Measurements from ENCODE around the gene RAB24. TPM values are rescaled to one million over a fixed set of nuclear protein-coding genes. Genes with fewer than 3 reads are reported as not detected.

Gene RAB24
- total RNA-seq = 10 to 100 TPM; 42.5 to 55.4 (median 49.5) TPM
- 48.7 TPM for total RNA-seq (2013)

DNA sequence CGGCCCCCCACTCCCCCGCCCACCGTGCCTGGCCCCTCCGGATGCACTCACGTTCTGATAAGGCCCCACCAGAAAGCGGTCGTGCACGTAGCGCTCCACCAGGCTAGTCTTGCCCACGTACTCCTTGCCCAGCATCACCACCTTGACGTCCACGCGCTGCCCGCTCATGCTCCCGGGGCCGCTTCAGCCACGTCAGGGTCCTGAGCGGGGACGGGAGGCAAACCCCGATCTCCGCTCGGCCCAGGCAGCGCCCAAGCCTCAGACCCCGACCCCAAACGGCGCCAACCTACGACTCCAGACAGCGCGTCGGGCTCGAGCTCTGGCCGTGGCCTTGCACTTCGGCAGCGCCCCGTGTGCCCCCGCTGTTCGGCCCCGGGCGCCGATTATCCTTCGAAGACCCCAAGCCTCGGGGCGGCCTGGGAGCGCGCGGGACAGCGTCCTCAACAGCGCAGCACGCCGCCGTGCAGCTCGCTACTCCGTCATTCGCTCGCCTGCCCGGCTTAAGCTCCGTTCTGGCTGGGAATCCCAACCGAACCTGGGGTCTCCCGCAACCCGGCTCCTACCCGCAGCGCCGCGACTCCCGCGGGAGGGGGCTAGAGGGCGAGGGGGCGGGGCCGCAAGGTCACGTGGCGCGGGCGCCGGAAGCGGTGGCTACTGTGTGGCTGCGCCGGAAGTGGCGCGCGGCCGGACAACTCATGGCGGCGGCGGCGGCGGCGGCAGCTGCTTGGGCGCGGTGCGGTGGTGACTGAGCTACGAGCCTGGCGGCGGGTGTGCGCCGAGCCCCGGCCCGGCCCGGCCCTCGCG lies at the start of gene RAB24, which contains the start of gene PRELID1:
RAB24 (minus strand) TSS at position 599 of the 804 bp plus-strand sequence; CDS start at position 168, 431 bp downstream.
PRELID1 (plus strand) TSS at position 679 of the 804 bp plus-strand sequence. CDS start 187 bp downstream, outside the sequence.
- Histone ChIP-seq H3K36me3 (ENCODE audit: control insufficient read depth, insufficient read depth, low read length) (peaks cover 35% of the 10 kb centered on the region), H3K9me3 (ENCODE audit: control insufficient read depth, insufficient read depth, low read length) (no peaks in the 10 kb centered on the region), H3K27me3 (ENCODE audit: control insufficient read depth, insufficient read depth, low read length) (no peaks in the 10 kb centered on the region), H3K4me1 (ENCODE audit: control insufficient read depth, insufficient read depth, low read length) (peaks cover 89% of the 10 kb centered on the region), H3K27ac (ENCODE audit: low read length) (peak within 1 kb of the TSS; percentile 76), H3K4me3 (ENCODE audit: low read length) (peak within 1 kb of the TSS; percentile 93)
- intact Hi-C loops (cut with micrococcal nuclease) = loop anchor here (5.0 kb wide), 2 partner anchors 154 to 191 kb away; no protein-coding TSS in a partner anchor
- H3K4me1 Mint-ChIP-seq = peaks cover 72 to 80% of the 10 kb centered on the region in 2 donors
- TF ChIP-seq, protein P1, sequence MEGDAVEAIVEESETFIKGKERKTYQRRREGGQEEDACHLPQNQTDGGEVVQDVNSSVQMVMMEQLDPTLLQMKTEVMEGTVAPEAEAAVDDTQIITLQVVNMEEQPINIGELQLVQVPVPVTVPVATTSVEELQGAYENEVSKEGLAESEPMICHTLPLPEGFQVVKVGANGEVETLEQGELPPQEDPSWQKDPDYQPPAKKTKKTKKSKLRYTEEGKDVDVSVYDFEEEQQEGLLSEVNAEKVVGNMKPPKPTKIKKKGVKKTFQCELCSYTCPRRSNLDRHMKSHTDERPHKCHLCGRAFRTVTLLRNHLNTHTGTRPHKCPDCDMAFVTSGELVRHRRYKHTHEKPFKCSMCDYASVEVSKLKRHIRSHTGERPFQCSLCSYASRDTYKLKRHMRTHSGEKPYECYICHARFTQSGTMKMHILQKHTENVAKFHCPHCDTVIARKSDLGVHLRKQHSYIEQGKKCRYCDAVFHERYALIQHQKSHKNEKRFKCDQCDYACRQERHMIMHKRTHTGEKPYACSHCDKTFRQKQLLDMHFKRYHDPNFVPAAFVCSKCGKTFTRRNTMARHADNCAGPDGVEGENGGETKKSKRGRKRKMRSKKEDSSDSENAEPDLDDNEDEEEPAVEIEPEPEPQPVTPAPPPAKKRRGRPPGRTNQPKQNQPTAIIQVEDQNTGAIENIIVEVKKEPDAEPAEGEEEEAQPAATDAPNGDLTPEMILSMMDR (IDR thresholded peaks at IDR 0.05) = peak; percentile 44
- ATAC-seq (peak; percentile 57 to 82 (median 76)), DNase-seq (peak; percentile 92)
- H3K4me3 Mint-ChIP-seq = peak within 1 kb of the TSS; percentile 92
- no peaks in the 10 kb centered on the region for H3K36me3 Mint-ChIP-seq
- H3K27me3 Mint-ChIP-seq (ENCODE audit: low read depth in 2 of 2) = no peaks in the 10 kb centered on the region
- peak within 1 kb of the TSS; percentile 89 to 96 for H3K27ac Mint-ChIP-seq
- under 1% methylated on average over 100 of the region's 100 CpGs for WGBS (ENCODE audit: insufficient coverage)
- no peaks in the 10 kb centered on the region for H3K9me3 Mint-ChIP-seq

DNA sequence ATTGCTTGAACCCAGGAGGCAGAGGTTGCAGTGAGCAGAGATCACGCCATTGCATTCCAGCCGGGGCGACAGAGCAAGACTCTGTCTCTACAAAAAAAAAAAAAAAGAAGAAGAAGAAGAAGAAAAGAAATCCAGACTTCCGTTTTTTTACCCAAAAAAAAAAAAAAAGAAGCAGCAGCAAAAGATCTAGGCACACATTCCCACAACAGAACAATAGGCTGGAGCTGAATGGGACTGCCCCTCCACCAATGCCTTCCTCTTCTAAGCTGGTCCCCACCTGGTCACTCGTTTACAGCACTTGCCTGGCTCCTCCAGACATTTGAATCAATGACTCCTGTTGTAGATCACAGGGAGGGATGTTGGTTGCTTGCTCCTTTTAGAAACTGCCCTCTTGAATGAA lies 49.6 kb upstream of the RAB24 start:
- peaks cover 54% of the 10 kb centered on the region for H3K4me1 ChIP-seq (ENCODE audit: control insufficient read depth, insufficient read depth, low read length)
- no peak overlapping the region for H3K4me3 ChIP-seq (ENCODE audit: low read length)
- TF ChIP-seq, protein P1 (IDR thresholded peaks at IDR 0.05) = no peak
- DNase-seq (no peak), ATAC-seq (no peak)
- intact Hi-C loops (cut with micrococcal nuclease) = no loop called here
- no peak overlapping the region for H3K27ac Mint-ChIP-seq
- H3K36me3 Mint-ChIP-seq = no peaks in the 10 kb centered on the region
- no peaks in the 10 kb centered on the region for H3K27me3 ChIP-seq (ENCODE audit: control insufficient read depth, insufficient read depth, low read length)
- no peak overlapping the region for H3K27ac ChIP-seq (ENCODE audit: low read length)
- H3K4me3 Mint-ChIP-seq = no peak overlapping the region
- H3K4me1 Mint-ChIP-seq = peaks cover 66% of the 10 kb centered on the region in 2 donors
- H3K9me3 ChIP-seq (ENCODE audit: control insufficient read depth, insufficient read depth, low read length) = no peaks in the 10 kb centered on the region
- H3K36me3 ChIP-seq (ENCODE audit: control insufficient read depth, insufficient read depth, low read length) = peaks cover 7% of the 10 kb centered on the region
- H3K9me3 Mint-ChIP-seq = no peaks in the 10 kb centered on the region
- no peaks in the 10 kb centered on the region for H3K27me3 Mint-ChIP-seq (ENCODE audit: low read depth in 2 of 2)
- 87% methylated on average over 3 of the region's 5 CpGs for WGBS (ENCODE audit: insufficient coverage)

DNA sequence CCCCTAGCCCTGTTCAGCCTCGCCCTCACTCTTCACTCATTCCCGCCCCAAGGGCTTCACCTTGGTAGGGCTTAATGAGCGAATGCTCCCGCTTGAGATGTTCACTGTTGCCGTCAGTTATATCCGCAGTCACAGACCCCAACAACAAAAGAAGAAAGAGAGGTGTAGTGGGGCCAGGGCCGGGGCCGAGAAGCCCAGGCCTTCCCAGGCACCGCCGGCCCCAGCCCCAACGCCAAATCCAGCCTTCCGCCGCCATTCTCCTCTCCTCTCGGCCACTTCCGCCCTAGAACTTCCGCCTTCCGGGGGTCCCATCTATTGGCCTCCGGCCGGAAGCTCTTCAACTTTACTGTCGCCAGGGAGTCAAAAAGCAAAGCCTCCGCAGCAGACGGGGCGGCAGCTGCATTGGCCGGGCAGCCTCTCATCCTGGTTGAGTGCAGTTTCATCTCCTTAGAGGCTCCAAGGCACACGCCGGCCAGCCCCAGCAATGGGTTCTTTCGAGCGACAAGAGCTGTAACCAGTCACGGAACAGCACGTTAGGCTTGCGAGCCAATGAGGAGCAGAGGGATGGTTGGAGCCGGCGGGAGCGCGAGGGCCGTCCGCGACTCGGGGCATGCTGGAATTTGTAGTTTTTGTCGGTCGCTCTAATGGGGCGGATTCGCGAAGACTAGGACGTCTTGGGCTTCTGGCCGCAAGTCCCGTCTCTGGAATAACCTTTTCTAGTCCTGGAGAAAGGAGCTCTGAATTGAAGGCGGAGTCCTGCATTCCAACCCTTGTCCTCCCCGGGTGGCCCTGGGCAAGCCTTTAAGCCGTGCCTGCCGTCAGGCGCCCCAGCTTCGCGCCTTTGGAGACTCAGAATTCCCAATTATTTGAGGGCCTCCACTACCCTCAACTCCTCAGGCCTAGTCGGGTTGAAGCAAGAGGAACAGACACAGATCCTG lies 48.1 kb upstream of the RAB24 start, which contains the start of gene LMAN2:
LMAN2 (minus strand) TSS at position 277 of the 938 bp plus-strand sequence; CDS start at position 256, 21 bp downstream.
- DNase-seq (peak; percentile 86 to 96), ATAC-seq (peak; percentile 97 to 99 (median 97))
- Histone ChIP-seq H3K27me3 (ENCODE audit: control insufficient read depth, insufficient read depth, low read length) (no peaks in the 10 kb centered on the region), H3K36me3 (ENCODE audit: control insufficient read depth, insufficient read depth, low read length) (peaks cover 17% of the 10 kb centered on the region), H3K9me3 (ENCODE audit: control insufficient read depth, insufficient read depth, low read length) (no peaks in the 10 kb centered on the region), H3K27ac (ENCODE audit: low read length) (peak within 1 kb of the TSS; percentile 91), H3K4me1 (ENCODE audit: control insufficient read depth, insufficient read depth, low read length) (peaks cover 48% of the 10 kb centered on the region), H3K4me3 (ENCODE audit: low read length) (peak within 1 kb of the TSS; percentile 96)
- no peaks in the 10 kb centered on the region for H3K36me3 Mint-ChIP-seq
- H3K4me3 Mint-ChIP-seq = peak within 1 kb of the TSS; percentile 97
- 9% methylated on average over 55 of the region's 55 CpGs for WGBS (ENCODE audit: insufficient coverage)
- H3K4me1 Mint-ChIP-seq = peaks cover 58 to 63% of the 10 kb centered on the region in 2 donors
- intact Hi-C loops (cut with micrococcal nuclease) = loop anchor here (2.0 kb wide), 1 partner anchor 75 kb away; the partner anchor contains the start of gene GRK6
- no peaks in the 10 kb centered on the region for H3K9me3 Mint-ChIP-seq
- TF ChIP-seq, protein P1 (IDR thresholded peaks at IDR 0.05) = no peak
- peak within 1 kb of the TSS; percentile 98 to 99 for H3K27ac Mint-ChIP-seq
- no peaks in the 10 kb centered on the region for H3K27me3 Mint-ChIP-seq (ENCODE audit: low read depth in 2 of 2)

Data from natural killer cell (primary cell).